ENCODE data around the gene SLC12A8. TPM values are rescaled to one million over a fixed set of nuclear protein-coding genes. Genes with fewer than 3 reads are reported as not detected.

The SLC12A8 gene, protein sequence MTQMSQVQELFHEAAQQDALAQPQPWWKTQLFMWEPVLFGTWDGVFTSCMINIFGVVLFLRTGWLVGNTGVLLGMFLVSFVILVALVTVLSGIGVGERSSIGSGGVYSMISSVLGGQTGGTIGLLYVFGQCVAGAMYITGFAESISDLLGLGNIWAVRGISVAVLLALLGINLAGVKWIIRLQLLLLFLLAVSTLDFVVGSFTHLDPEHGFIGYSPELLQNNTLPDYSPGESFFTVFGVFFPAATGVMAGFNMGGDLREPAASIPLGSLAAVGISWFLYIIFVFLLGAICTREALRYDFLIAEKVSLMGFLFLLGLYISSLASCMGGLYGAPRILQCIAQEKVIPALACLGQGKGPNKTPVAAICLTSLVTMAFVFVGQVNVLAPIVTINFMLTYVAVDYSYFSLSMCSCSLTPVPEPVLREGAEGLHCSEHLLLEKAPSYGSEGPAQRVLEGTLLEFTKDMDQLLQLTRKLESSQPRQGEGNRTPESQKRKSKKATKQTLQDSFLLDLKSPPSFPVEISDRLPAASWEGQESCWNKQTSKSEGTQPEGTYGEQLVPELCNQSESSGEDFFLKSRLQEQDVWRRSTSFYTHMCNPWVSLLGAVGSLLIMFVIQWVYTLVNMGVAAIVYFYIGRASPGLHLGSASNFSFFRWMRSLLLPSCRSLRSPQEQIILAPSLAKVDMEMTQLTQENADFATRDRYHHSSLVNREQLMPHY
- total RNA-seq (10 to 100 TPM in 4 of 5 donors, 1 to 10 TPM in 1; 9.4 to 31.7 (median 18.8) TPM), polyA plus RNA-seq (1 to 10 TPM; 1.5 to 3.1 (median 2.8) TPM)
- long read RNA-seq, donor 1, partial matches to known transcripts = 0 of 1 reads
- long read RNA-seq, donor 1, other reads (novel, unspliced or antisense) = 0 of 1 reads
- long read RNA-seq, donor 2, partial matches to known transcripts = 0 of 1 reads
- long read RNA-seq, donor 2, other reads (novel, unspliced or antisense) = 0 of 1 reads
- long read RNA-seq, donor 3 = 0 reads
- long read RNA-seq, donor 4 = 0 reads
- long read RNA-seq, donor 5 = 0 reads
- long read RNA-seq, donor 6 = 0 reads
- long read RNA-seq, donor 7 = 0 reads
- long read RNA-seq, donor 8, partial matches to known transcripts = 0 of 1 reads
- long read RNA-seq, donor 8, other reads (novel, unspliced or antisense) = 0 of 1 reads
- long read RNA-seq, donor 9 = 0 reads
- long read RNA-seq, donor 10 = 0 reads

DNA sequence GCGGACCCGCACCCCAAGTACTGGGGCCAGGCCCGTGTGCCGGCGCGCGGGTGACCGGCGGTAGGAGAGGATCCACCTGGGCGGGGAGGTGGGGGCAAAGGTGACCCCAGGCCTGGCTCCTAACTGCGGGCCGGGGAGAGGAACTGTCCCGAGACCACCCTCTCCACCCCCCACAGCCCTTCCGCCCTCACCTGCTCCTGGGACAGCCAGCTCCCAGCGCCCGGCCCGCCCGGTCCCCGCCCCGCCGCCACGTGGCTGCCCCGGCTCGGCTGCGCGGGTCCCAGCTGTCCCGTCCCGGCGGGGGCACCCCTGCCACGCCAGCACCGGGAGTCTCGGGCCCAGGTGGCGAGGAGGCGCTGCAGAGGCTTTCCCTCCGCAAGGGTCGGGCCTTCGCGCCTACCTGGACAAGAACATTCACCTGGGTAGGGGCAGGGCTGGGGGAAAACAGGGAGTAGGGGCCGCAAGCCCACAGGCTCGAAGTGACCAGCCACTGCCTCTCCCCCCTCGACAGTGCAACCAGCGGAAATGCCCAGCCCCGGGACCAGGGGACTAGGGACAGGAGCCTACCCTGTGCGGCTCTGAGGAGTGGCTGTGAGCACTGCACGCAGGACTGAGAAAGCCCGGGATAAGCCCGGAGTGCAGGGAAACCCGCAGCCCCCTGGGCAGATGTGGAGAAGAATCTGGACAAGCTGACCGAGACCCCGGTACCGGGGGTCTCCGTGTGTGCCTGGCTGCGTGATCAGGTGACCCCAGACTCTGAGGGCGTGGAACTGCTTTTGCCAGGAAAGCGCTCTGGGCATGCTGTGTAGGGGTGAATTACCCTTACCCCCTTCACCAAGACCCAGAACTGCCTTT is at the start of gene SLC12A8:
TSS of gene SLC12A8 (minus strand) at position 240 of the 855 bp plus-strand sequence. CDS start 1,399 bp downstream, outside the sequence.
- peak within 1 kb of the TSS; percentile 55 to 73 (median 60) for H3K4me3 ChIP-seq
- intact Hi-C loops (cut with DNase I; ENCODE audit: low total_unique reads) = no loop called here
- no peaks in the 10 kb centered on the region for H3K9me3 ChIP-seq
- TF ChIP-seq POLR2A (IDR thresholded peaks at IDR 0.05) (no peak), POLR2AphosphoS5 (IDR thresholded peaks at IDR 0.05) (no peak), EP300 (IDR thresholded peaks at IDR 0.05) (no peak)
- TF ChIP-seq, protein P1, sequence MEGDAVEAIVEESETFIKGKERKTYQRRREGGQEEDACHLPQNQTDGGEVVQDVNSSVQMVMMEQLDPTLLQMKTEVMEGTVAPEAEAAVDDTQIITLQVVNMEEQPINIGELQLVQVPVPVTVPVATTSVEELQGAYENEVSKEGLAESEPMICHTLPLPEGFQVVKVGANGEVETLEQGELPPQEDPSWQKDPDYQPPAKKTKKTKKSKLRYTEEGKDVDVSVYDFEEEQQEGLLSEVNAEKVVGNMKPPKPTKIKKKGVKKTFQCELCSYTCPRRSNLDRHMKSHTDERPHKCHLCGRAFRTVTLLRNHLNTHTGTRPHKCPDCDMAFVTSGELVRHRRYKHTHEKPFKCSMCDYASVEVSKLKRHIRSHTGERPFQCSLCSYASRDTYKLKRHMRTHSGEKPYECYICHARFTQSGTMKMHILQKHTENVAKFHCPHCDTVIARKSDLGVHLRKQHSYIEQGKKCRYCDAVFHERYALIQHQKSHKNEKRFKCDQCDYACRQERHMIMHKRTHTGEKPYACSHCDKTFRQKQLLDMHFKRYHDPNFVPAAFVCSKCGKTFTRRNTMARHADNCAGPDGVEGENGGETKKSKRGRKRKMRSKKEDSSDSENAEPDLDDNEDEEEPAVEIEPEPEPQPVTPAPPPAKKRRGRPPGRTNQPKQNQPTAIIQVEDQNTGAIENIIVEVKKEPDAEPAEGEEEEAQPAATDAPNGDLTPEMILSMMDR (IDR thresholded peaks at IDR 0.05) = no peak
- peaks cover 4 to 38% (median 13%) of the 10 kb centered on the region in 3 donors for H3K27me3 ChIP-seq
- peak; percentile 41 to 67 for DNase-seq
- peak within 1 kb of the TSS; percentile 33 to 75 (median 71) for H3K27ac ChIP-seq
- peaks cover 13 to 29% (median 21%) of the 10 kb centered on the region in 4 donors for H3K4me1 ChIP-seq
- 5 to 54% (median 7%) methylated on average over 3 to 55 of the region's 55 CpGs for WGBS, 5 donors
- H3K36me3 ChIP-seq = no peaks in the 10 kb centered on the region

DNA sequence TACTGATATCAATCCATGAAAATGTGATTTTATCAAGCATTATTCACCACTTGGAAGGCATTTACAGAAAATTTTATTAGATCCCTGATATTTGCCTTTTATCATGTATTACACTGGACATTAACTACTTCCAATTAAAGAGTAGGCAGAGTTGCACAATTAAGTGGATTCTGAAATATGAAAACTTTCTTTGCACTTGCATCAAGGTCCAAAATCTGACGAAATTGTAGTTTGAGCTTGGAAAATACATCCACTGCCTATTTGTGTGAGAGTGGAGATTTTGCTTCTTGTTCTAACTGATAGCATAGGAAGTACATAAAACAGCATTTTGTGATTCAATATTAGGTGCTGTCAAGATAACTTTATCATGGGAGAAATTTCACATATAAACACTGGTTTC is 49.6 kb upstream of the SLC12A8 start:
- H3K27ac ChIP-seq = no peak overlapping the region
- WGBS, 5 donors = 78 to 90% (median 83%) methylated on average over 1 of the region's 1 CpG
- H3K9me3 ChIP-seq = no peaks in the 10 kb centered on the region
- no peak for DNase-seq
- TF ChIP-seq EP300 (IDR thresholded peaks at IDR 0.05) (no peak), POLR2A (IDR thresholded peaks at IDR 0.05) (no peak), POLR2AphosphoS5 (IDR thresholded peaks at IDR 0.05) (no peak)
- TF ChIP-seq, protein P1 (IDR thresholded peaks at IDR 0.05) = no peak
- H3K4me3 ChIP-seq = no peak overlapping the region
- intact Hi-C loops (cut with DNase I; ENCODE audit: low total_unique reads) = no loop called here
- no peaks in the 10 kb centered on the region for H3K27me3 ChIP-seq
- H3K36me3 ChIP-seq = peaks cover 0 to 19% (median 11%) of the 10 kb centered on the region in 4 donors
- no peaks in the 10 kb centered on the region for H3K4me1 ChIP-seq

DNA sequence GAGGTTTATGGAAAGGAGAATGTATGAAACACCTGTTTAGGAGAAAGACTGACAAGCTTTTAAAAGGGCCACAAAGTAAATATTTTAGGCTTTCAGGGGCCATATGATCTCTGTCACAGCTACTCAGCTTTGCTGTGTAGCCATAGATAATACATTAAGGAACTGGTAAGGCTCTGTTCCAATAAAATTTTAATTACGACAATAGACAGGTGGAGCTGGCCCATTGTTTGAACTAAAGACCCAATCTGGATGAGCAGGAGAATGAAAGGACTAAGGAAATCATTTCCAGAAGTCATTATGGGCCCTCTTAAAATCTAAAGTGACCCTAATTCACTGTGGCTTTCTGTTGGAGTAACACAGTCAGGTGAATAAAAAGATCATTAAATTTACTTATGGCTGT is 48.5 kb upstream of the SLC12A8 start:
- WGBS, 5 donors = 68 to 100% (median 92%) methylated on average over 1 of the region's 1 CpG
- intact Hi-C loops (cut with DNase I; ENCODE audit: low total_unique reads) = no loop called here

GRCh38 chr3:125260158-125260557 is 47.6 kb upstream of the SLC12A8 start:
- WGBS, 5 donors = 95 to 100% (median 98%) methylated on average over 2 of the region's 2 CpGs
- H3K4me3 ChIP-seq = no peak overlapping the region
- no peaks in the 10 kb centered on the region for H3K27me3 ChIP-seq
- H3K27ac ChIP-seq = no peak overlapping the region
- H3K36me3 ChIP-seq = peaks cover 0 to 19% (median 12%) of the 10 kb centered on the region in 4 donors
- intact Hi-C loops (cut with DNase I; ENCODE audit: low total_unique reads) = no loop called here
- DNase-seq = no peak
- H3K9me3 ChIP-seq = peaks cover 0 to 5% (median 0%) of the 10 kb centered on the region in 4 donors
- no peaks in the 10 kb centered on the region for H3K4me1 ChIP-seq
- TF ChIP-seq POLR2AphosphoS5 (IDR thresholded peaks at IDR 0.05) (no peak), POLR2A (IDR thresholded peaks at IDR 0.05) (no peak), EP300 (IDR thresholded peaks at IDR 0.05) (no peak)
- TF ChIP-seq, protein P1 (IDR thresholded peaks at IDR 0.05) = no peak

More for the DNA sequence above, 48.5 kb upstream of the SLC12A8 start:
- Histone ChIP-seq H3K9me3 (peaks cover 0 to 5% (median 0%) of the 10 kb centered on the region in 4 donors), H3K4me1 (no peaks in the 10 kb centered on the region), H3K27ac (no peak overlapping the region), H3K36me3 (peaks cover 0 to 19% (median 12%) of the 10 kb centered on the region in 4 donors), H3K4me3 (no peak overlapping the region), H3K27me3 (no peaks in the 10 kb centered on the region)
- DNase-seq = no peak
- TF ChIP-seq POLR2A (IDR thresholded peaks at IDR 0.05) = no peak

Data from stomach (tissue), 19 donors.